SK-N-SH treated with all-trans-retinoic acid at 6 μM for 48 hours (cell line): ENCODE measurements around the gene GREB1L.

ENCODE experiments used
- ARNTL ChIP-seq: fragments of 450-650 bp; formaldehyde crosslinking; IDR thresholded peaks from 2 replicates; pipeline ENCODE4 v1.5.0; 2020; ENCODE audit warnings: low read depth, mild to moderate bottlenecking, moderate library complexity, borderline replicate concordance
- CREB5 ChIP-seq: fragments of 250-450 bp; sonication (Bioruptor Pico); IDR thresholded peaks from 2 replicates; pipeline ENCODE4 v1.5.1; 2020; ENCODE audit warnings: low read depth, mild to moderate bottlenecking, moderate library complexity
- CSDC2 ChIP-seq: fragments of 250-450 bp; sonication (Bioruptor Pico); IDR thresholded peaks from 2 replicates; pipeline ENCODE4 v1.5.0; 2020; ENCODE audit warnings: mild to moderate bottlenecking, moderate library complexity
- GLIS3 ChIP-seq: fragments of 250-450 bp; sonication (Bioruptor Pico); IDR thresholded peaks from 2 replicates; pipeline ENCODE4 v1.5.0; 2020; ENCODE audit warnings: mild to moderate bottlenecking, moderate library complexity
- ISL1 ChIP-seq: fragments of 250-450 bp; sonication (Bioruptor Pico); IDR thresholded peaks from 2 replicates; pipeline ENCODE4 v2.1.2; 2022; ENCODE audit warnings: mild to moderate bottlenecking, moderate library complexity
- PATZ1 ChIP-seq: fragments of 250-450 bp; sonication (Bioruptor Pico); IDR thresholded peaks from 2 replicates; pipeline ENCODE4 v1.8.0; 2020; ENCODE audit warnings: mild to moderate bottlenecking, moderate library complexity, borderline replicate concordance
- PPARA ChIP-seq: fragments of 250-450 bp; sonication (Bioruptor Pico); IDR thresholded peaks from 2 replicates; pipeline ENCODE4 v1.5.0; 2020; ENCODE audit warnings: mild to moderate bottlenecking, borderline replicate concordance
- RARB ChIP-seq: fragments of 250-450 bp; sonication (Bioruptor Pico); IDR thresholded peaks from 2 replicates; pipeline ENCODE4 v1.8.0; 2021; ENCODE audit warnings: mild to moderate bottlenecking, moderate library complexity
- TCF4 ChIP-seq: fragments of 250-450 bp; sonication (Bioruptor Pico); IDR thresholded peaks from 2 replicates; pipeline ENCODE4 v1.8.0; 2021; ENCODE audit warnings: mild to moderate bottlenecking, moderate library complexity, borderline replicate concordance
- TOX ChIP-seq: fragments of 250-450 bp; sonication (Bioruptor Pico); IDR thresholded peaks from 2 replicates; pipeline ENCODE4 v1.8.0; 2021; ENCODE audit warnings: mild to moderate bottlenecking, moderate library complexity, borderline replicate concordance
- ZNF70 ChIP-seq: fragments of 450-650 bp; formaldehyde crosslinking; IDR thresholded peaks from 2 replicates; pipeline ENCODE4 v1.5.0; 2020; ENCODE audit warnings: mild to moderate bottlenecking, moderate library complexity
- TF ChIP-seq, protein P1 (sequence below): fragments of 250-450 bp; sonication (Bioruptor Pico); IDR thresholded peaks from 2 replicates; pipeline ENCODE4 v1.5.1; 2021; ENCODE audit warnings: mild to moderate bottlenecking, moderate library complexity
- TF ChIP-seq, protein P2 (sequence below): fragments of 250-450 bp; sonication (Bioruptor Pico); IDR thresholded peaks from 2 replicates; pipeline ENCODE4 v1.5.0; 2020; ENCODE audit warnings: mild to moderate bottlenecking, moderate library complexity

- TF ChIP-seq RARB (CRISPR knock-in tag) (no peak), ISL1 (no peak), GLIS3 (CRISPR knock-in tag) (no peak), ZNF70 (no peak), CREB5 (no peak), TOX (CRISPR knock-in tag) (no peak), CSDC2 (CRISPR knock-in tag) (no peak), TCF4 (CRISPR knock-in tag) (no peak), ARNTL (CRISPR knock-in tag) (no peak), PATZ1 (CRISPR knock-in tag) (no peak), PPARA (CRISPR knock-in tag) (no peak)
- TF ChIP-seq, protein P1, sequence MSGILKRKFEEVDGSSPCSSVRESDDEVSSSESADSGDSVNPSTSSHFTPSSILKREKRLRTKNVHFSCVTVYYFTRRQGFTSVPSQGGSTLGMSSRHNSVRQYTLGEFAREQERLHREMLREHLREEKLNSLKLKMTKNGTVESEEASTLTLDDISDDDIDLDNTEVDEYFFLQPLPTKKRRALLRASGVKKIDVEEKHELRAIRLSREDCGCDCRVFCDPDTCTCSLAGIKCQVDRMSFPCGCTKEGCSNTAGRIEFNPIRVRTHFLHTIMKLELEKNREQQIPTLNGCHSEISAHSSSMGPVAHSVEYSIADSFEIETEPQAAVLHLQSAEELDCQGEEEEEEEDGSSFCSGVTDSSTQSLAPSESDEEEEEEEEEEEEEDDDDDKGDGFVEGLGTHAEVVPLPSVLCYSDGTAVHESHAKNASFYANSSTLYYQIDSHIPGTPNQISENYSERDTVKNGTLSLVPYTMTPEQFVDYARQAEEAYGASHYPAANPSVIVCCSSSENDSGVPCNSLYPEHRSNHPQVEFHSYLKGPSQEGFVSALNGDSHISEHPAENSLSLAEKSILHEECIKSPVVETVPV (CRISPR knock-in tag): no peak
- TF ChIP-seq, protein P2, sequence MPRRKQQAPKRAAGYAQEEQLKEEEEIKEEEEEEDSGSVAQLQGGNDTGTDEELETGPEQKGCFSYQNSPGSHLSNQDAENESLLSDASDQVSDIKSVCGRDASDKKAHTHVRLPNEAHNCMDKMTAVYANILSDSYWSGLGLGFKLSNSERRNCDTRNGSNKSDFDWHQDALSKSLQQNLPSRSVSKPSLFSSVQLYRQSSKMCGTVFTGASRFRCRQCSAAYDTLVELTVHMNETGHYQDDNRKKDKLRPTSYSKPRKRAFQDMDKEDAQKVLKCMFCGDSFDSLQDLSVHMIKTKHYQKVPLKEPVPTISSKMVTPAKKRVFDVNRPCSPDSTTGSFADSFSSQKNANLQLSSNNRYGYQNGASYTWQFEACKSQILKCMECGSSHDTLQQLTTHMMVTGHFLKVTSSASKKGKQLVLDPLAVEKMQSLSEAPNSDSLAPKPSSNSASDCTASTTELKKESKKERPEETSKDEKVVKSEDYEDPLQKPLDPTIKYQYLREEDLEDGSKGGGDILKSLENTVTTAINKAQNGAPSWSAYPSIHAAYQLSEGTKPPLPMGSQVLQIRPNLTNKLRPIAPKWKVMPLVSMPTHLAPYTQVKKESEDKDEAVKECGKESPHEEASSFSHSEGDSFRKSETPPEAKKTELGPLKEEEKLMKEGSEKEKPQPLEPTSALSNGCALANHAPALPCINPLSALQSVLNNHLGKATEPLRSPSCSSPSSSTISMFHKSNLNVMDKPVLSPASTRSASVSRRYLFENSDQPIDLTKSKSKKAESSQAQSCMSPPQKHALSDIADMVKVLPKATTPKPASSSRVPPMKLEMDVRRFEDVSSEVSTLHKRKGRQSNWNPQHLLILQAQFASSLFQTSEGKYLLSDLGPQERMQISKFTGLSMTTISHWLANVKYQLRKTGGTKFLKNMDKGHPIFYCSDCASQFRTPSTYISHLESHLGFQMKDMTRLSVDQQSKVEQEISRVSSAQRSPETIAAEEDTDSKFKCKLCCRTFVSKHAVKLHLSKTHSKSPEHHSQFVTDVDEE (CRISPR knock-in tag): no peak
Observed at GRCh38 chr18:21215490-21215889, 26.5 kb upstream of the GREB1L start.
